Smooth muscle cell of the brain vasculature (primary cell): ENCODE measurements around the gene CYTH1.
"Not testable (repeated sequence)": the region's sequence is repeated elsewhere in the genome, so short reads cannot be mapped to it uniquely, and the experiment has no call there.

ENCODE experiments used
- DNase-seq: peaks from one replicate; pipeline ENCODE4 v3.0.0-alpha.2; 2012; ENCODE audit warnings: low read depth, low spot score

Gene CYTH1

GRCh38 chr17:78692460-78693010 is 89.5 kb downstream of the CYTH1 start:
- DNase-seq: no peak

- DNase-seq: no peak
Measured at GRCh38 chr17:78689029-78689428, 93.0 kb downstream of the CYTH1 start.

- no peak for DNase-seq
Measured at GRCh38 chr17:78687944-78688343, 94.1 kb downstream of the CYTH1 start.

- DNase-seq: no peak
Measured at GRCh38 chr17:78687125-78687524, 94.9 kb downstream of the CYTH1 start.

GRCh38 chr17:78684026-78684425 is 98.0 kb downstream of the CYTH1 start:
- DNase-seq: no peak

GRCh38 chr17:78683408-78683961 is 98.6 kb downstream of the CYTH1 start:
- DNase-seq: no peak

- no peak for DNase-seq
Measured at GRCh38 chr17:78682363-78682762, 99.7 kb downstream of the CYTH1 start.

GRCh38 chr17:78680436-78680835 is 101.6 kb downstream of the CYTH1 start:
- no peak for DNase-seq

GRCh38 chr17:78679495-78680395 is 102.3 kb downstream of the CYTH1 start:
- no peak for DNase-seq

GRCh38 chr17:78678711-78679110 is 103.4 kb downstream of the CYTH1 start:
- no peak for DNase-seq

- DNase-seq: no peak
Measured at GRCh38 chr17:78678222-78678557, 103.9 kb downstream of the CYTH1 start.

GRCh38 chr17:78677303-78678221 is 104.5 kb downstream of the CYTH1 start:
- DNase-seq: no peak

- no peak for DNase-seq
Measured at GRCh38 chr17:78676412-78677302, 105.4 kb downstream of the CYTH1 start.

GRCh38 chr17:78675836-78676235 is 106.2 kb downstream of the CYTH1 start:
- DNase-seq: no peak

- DNase-seq: no peak
Measured at GRCh38 chr17:78675316-78675616, 106.8 kb downstream of the CYTH1 start.

GRCh38 chr17:78674595-78675315 is 107.3 kb downstream of the CYTH1 start:
- DNase-seq: no peak

GRCh38 chr17:78674156-78674555 is 107.9 kb downstream of the CYTH1 start:
- DNase-seq: no peak

GRCh38 chr17:78673395-78673794 is 108.7 kb downstream of the CYTH1 start:
- DNase-seq: no peak

- no peak for DNase-seq
Measured at GRCh38 chr17:78672871-78673371, 109.2 kb downstream of the CYTH1 start.

- DNase-seq: no peak
Measured at GRCh38 chr17:78672005-78672404, 110.1 kb downstream of the CYTH1 start.

- not testable (repeated sequence) for DNase-seq
Measured at GRCh38 chr17:78671726-78672001, 110.4 kb downstream of the CYTH1 start.
